Activated T-cell treated with anti-CD3 and anti-CD28 coated beads for 4 hours (primary cell): ENCODE measurements around the gene TCHP.

Source experiments
- DNase-seq: peaks from one replicate; pipeline ENCODE4 v3.0.0-alpha.2; 2020

Gene TCHP

GRCh38 chr12:109938947-109939346, 38.9 kb downstream of the TCHP start:
- DNase-seq, result no peak

DNA sequence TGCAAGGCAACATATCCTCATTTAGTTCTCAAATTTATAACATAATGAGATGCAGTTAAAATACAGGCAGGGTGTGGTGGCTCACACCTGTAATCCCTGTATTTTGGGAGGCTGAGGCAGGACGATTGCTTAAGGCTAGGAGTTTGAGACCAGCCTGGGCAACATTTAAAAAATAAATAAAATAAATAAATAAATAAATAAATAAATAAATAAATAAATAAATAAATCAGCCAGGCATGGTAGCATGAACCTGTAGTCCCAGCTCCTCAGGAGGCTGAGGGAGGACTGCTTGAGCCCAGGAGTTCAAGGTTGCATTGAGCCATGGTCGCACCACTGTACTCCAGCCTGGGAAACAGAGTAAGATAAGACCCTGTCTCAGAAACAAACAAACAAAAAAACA, 39.4 kb downstream of the TCHP start:
- DNase-seq, result no peak

DNA sequence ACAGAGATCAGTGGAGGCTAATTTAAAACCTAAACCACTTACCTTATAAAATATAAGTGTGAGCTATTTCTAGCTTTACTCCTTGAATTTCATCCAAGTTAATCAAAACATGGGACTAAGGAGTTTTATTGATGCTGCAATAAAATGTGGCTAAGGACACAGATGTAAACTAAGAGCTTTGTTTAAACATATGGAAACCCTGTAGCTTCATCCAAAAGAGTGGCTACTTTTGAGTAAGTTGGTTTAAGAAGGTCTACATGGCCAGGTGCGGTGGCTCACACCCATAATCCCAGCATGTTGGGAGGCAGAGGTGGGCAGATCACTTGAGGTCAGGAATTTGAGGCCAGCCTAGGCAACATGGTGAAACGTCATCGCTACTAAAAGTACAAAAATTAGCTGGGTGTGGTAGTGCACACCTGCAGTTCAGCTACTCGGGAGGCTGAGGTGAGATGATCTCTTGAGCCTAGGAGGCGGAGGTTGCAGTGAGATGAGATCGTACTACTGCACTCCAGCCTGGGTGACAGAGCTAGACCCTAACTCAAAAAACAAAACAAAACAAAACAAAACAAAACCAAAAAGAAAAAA, 40.4 kb downstream of the TCHP start:
- DNase-seq, result no peak

GRCh38 chr12:109943811-109944210, 43.7 kb downstream of the TCHP start:
- no peak for DNase-seq

- DNase-seq, result no peak
These were observed 44.7 kb downstream of the TCHP start for GRCh38 chr12:109944561-109945359.

GRCh38 chr12:109946505-109946904, 46.4 kb downstream of the TCHP start:
- no peak for DNase-seq

- no peak for DNase-seq
These were observed 46.8 kb downstream of the TCHP start for GRCh38 chr12:109946913-109947312.

DNA sequence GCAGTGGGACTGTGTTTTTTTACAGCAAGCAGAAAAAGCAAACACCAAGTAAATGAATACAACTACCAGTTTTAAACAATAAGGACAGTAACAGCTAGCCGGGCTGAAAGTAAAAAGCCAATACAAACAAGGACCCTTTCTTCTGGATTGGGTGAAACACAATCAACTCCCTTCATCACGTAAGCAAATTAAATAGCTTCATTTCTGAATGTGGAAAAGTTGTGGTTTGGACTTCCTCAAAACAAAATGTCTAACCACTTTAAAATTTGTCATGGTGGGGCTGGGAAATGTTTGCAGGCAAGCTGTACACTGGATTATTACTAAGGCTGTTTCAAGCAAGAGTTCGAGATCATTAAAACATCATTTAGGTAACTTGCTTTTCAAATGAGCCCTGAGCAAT, 47.4 kb downstream of the TCHP start:
- DNase-seq, result no peak

DNA sequence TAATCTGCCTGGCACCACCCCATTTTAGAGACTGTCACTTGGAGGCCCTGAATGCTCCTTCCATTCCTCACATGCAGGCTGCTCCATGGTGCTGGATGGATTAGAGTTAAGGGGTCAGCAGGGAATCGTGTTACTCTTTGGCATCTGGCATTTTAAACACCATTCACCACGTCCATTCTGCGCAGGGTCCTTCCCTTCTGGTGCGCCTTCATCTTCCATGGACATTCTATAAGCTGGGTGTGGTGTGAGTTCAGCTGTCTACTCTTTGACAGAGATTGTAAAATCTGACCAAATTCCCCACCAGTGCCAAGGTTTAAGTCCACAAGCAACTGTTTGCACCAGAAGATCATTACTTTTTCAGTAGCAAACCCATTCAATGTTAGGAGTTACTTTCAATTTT, 48.3 kb downstream of the TCHP start:
- no peak for DNase-seq

DNA sequence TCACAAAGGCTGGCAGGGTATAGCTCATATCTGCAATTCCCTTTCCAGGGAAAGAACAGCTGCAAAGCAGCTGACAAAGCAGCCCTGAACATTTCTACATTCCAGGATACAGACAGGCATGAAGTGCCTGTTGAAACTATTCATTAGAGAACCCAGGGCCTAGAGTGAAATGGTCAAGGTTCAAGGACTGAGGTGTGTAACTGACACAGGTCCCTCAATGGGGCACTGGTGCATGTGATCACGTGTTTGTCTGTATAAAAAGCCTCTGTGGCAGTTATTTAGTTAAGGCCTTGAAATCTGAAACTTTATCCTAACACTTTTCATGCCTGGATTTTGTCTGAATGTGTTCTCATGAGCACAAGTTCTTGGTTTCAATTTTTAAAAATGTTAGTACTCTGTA, 49.0 kb downstream of the TCHP start:
- no peak for DNase-seq

- no peak for DNase-seq
These were observed 50.6 kb downstream of the TCHP start for GRCh38 chr12:109950625-109951024.

DNA sequence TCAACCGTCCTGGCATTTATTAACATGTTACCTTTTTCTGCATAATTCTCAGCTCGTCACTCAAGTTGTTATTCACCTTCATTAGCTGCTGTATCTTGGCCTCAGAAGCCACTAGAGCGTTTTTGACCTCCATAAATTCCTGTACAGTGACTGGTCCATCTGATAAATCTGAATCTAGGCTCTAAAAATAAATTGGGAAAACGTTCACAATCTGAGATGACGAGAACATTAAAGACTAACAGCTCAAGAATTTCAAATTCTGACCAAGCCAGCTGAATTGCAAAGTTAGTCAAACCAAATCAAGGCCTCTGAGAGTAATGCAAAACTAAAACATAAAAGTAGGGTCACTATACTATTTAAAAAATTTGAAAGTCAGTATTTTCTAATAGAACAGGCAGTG, 51.1 kb downstream of the TCHP start:
- no peak for DNase-seq

GRCh38 chr12:109951751-109952150, 51.7 kb downstream of the TCHP start:
- no peak for DNase-seq

GRCh38 chr12:109952160-109952858, 52.2 kb downstream of the TCHP start:
- DNase-seq, result no peak

DNA sequence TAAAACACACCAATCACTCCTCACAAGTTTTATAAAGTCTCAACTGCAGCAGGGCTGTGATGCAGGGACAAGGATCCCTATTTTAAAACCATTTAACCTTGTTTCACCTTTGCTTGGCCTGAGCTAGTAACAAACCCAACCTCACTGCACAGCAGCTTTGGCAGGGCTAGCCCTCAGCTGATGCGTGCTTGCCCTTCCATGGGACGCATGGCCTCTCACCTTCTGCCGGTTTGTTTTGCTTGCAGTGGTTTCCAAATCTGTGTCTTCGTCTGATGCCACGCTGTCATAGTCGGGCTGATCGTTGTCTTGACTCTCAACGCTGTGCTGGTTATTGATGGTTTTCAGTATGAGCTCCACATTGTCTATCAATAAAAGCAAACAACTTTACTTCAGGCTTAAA, 52.8 kb downstream of the TCHP start:
- no peak for DNase-seq

- no peak for DNase-seq
These were observed 53.6 kb downstream of the TCHP start for GRCh38 chr12:109953656-109954055.

DNA sequence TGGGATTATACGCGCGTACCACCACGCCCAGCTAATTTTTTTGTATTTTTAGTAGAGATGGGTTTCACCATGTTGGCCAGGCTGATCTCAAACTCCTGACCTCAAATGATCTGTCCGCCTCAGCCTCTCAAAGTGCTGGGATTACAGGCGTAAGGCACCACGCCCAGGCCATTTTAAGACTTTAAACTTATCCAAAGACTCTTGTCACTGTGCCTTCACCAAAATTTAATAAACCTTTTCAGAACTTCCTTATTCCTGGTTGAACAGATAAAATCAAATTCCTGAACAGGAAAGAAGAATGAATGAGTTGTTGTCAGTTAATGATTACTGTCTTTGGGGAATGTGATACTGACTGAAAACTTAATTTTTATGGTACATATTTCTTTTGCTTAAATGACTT, 58.3 kb downstream of the TCHP start:
- no peak for DNase-seq

DNA sequence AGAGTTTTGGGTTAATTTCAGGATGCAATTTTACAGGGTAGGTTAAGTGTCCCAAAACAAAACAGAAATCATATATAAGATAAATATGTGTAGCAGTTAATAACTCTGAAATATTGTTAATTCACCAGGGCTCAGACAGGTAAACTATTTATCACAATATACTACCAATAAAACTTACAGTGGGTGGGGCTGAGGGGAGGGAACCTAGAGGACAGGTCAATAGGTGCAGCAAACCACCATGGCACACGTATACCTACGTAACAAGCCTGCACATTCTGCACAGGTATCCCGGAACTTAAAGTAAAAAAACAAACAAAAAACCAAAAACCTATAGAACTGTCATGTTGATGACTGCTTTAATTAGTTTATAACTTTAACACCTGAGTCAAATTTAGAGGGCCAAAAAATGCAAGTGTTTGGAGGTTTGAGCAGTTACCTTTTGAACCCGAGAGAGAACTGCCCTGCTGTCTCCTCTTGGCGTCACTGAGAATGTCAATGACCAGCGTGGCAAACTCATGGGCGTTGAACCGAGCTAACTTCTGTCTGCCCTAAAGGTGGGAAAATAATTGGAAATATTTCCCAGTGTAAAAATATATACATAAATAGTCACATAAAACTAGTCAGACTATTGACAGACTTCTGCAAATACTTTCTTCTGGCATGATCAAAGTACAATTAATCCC, 59.5 kb downstream of the TCHP start:
- DNase-seq, result no peak

- DNase-seq, result no peak
These were observed 61.1 kb downstream of the TCHP start for GRCh38 chr12:109961201-109961600.

GRCh38 chr12:109961612-109962011, 61.5 kb downstream of the TCHP start:
- no peak for DNase-seq

GRCh38 chr12:109962398-109962797, 62.3 kb downstream of the TCHP start:
- no peak for DNase-seq

DNA sequence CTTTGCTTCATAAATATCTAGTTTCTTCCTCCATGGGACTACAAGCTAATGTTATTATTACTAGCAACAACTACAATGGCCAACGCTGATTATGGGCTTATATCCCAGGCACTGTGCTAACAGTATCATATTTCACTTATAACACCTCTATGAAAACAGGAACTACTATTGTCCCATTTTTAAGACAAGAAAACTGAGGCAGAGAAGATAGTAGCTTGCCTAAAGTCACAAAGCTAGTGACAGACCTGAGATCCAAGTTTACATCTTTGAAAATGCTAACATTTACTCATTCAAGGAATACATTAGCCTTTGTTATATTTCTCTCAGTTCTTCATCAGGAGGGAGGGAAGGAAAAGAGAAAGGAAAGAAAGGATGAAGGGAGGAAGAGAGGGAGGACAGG, 63.3 kb downstream of the TCHP start:
- no peak for DNase-seq

- no peak for DNase-seq
These were observed 63.8 kb downstream of the TCHP start for GRCh38 chr12:109963743-109964429.
